ENCODE data around the gene CYB5R3.
"Not testable (repeated sequence)": the region's sequence is repeated elsewhere in the genome, so short reads cannot be mapped to it uniquely, and the experiment has no call there.

The CYB5R3 gene

DNA sequence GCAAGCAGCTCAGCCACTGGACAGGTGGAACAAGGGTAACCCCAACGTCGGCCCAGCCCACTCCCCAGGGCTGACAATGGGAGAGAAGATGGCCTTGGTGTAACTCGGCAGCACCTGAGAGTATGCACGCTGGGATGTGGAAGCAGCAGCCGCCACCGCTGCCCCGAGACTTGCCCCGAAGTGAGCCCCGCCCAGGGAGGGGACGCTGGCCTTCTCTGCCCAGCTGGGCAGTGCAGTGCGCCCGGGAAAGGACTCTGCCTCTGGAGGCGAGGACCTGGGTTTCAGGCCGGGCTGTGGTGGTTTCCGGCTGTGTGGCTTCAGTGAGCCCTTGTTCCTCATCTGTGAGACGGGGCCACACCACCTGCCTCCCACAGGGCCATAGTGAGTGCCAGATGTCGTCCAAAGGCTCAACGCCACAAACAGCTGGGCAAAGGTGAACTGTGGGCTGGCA lies 25.9 kb downstream of the CYB5R3 start:
- H3K4me3 ChIP-seq (replicated peaks in 1 of 2; ENCODE audit: low read depth in 2 of 2, low read length in 2 of 2): no peak overlapping the region
- TF ChIP-seq, protein P1, sequence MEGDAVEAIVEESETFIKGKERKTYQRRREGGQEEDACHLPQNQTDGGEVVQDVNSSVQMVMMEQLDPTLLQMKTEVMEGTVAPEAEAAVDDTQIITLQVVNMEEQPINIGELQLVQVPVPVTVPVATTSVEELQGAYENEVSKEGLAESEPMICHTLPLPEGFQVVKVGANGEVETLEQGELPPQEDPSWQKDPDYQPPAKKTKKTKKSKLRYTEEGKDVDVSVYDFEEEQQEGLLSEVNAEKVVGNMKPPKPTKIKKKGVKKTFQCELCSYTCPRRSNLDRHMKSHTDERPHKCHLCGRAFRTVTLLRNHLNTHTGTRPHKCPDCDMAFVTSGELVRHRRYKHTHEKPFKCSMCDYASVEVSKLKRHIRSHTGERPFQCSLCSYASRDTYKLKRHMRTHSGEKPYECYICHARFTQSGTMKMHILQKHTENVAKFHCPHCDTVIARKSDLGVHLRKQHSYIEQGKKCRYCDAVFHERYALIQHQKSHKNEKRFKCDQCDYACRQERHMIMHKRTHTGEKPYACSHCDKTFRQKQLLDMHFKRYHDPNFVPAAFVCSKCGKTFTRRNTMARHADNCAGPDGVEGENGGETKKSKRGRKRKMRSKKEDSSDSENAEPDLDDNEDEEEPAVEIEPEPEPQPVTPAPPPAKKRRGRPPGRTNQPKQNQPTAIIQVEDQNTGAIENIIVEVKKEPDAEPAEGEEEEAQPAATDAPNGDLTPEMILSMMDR (IDR thresholded peaks at IDR 0.05; ENCODE audit: low read depth, low read length): no peak
- no peak for DNase-seq (ENCODE audit: low read depth in 2 of 2)

DNA sequence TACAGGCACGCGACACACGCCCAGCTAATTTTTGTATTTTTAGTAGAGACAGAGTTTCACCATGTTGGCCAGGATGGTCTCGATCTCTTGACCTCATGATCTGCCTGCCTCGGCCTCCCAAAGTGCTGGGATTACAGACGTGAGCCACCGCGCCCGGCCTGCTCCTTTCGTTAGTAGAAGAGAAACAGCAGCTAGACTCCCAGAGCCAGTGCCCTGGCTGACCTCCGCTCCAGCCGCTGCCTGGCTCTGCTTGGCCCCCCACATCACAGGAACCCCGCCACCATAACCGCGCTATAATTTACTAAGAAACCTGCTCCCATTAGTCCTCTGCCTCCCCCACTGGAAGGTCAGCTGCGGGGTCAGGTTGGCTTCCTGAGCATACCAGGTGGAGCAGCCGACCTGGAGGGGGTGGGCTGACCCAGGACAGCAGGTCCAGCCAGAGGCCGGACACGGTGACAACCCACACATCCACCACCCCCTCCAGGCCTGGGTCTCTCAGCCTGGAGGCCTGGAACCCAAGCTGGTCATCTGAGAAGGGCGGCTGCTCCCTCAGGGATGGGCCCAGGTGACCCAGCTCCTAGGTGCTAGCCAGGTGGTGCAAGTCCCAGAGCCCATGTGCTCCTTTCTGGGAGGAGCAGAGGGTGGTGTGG lies 27.0 kb downstream of the CYB5R3 start:
- TF ChIP-seq, protein P1 (IDR thresholded peaks at IDR 0.05; ENCODE audit: low read depth, low read length): no peak
- no peak overlapping the region for H3K4me3 ChIP-seq (replicated peaks in 1 of 2; ENCODE audit: low read depth in 2 of 2, low read length in 2 of 2)
- DNase-seq (ENCODE audit: low read depth in 2 of 2): no peak

DNA sequence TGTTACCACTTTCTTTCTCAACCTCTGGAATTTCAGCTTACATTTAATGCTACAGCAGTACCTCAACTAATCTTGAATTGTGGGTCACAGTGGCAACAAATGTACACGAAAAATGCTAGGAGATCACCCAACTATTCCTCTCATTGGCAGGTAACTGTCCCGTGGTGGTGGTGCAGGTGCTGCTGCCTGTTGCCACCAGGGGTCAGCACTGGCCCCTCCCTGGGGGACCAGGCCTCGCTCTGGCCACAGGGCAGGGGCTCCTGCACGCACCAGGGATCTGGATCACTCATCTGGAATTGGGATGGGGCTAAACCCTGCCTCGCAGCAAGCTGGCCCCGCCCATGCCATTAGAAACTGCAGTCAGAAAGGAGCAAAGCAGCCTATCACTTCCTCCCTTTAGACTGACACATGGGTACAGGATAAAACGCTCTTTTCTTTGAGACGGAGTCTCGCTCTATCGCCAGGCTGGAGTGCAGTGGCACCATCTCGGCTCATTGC lies 27.6 kb downstream of the CYB5R3 start:
- H3K4me3 ChIP-seq (replicated peaks in 1 of 2; ENCODE audit: low read depth in 2 of 2, low read length in 2 of 2): no peak overlapping the region
- TF ChIP-seq, protein P1 (IDR thresholded peaks at IDR 0.05; ENCODE audit: low read depth, low read length): peak; percentile 91
- DNase-seq (ENCODE audit: low read depth in 2 of 2): peak; percentile 70 to 73

DNA sequence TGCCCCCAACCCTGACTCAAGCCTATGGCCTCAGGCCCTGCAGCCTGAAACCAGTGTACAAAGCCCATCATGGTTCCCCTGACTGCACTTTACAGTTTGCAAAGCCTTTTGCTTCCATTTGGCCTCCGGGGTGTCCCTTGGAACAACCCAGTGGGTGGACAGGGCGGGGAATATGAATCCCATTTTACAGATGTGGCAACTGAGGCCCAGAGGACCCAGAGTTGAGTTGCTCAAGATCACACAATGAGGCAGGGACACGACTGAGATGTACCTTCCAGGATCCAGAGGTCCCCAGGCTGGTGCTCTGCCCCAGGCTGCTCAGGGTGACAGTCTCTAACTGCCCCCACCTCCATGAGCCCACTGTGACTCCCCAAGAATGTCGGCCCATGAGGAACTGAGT lies 29.1 kb downstream of the CYB5R3 start:
- H3K4me3 ChIP-seq (replicated peaks in 1 of 2; ENCODE audit: low read depth in 2 of 2, low read length in 2 of 2): no peak overlapping the region
- TF ChIP-seq, protein P1 (IDR thresholded peaks at IDR 0.05; ENCODE audit: low read depth, low read length): no peak
- DNase-seq (ENCODE audit: low read depth in 2 of 2): no peak

DNA sequence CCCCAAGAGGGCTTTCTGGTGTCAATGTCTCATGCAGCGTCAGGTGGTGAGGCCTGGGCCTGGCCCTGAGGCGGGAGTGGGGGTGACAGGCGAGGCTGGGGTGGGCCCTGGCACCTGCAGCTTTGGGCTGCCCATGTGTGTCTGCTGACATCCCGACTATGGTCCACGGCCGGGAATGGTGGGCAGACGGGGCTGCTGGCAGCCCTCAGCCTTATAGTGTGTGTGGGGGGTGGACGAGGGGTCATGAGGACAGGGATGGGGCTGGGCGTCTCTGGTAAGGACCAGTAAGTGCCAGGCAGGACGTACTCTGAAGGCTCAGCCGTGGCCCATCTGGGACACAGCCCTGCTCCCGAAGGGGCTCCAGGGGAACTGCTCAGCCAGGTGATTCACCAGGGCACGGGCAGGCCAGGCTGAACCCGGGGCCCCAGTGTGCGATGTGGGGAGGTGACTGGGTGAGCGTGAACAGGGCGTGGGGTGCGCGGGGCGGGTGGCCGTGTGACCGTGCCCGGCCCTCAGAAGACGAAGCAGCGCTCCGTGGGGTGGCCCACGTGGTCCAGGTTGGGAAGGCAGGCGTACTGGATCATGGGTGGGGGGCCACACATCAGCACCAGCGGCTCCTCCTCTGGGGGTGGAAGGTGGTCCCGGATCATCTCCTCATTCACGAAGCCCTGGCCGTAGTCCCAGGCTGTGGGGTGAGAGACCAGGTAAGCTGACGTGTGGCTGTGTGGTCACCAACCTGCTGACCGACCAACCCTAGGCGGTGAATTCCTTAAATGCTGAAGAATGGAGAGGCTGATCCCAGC lies 29.7 kb downstream of the CYB5R3 start:
- H3K4me3 ChIP-seq (replicated peaks in 1 of 2; ENCODE audit: low read depth in 2 of 2, low read length in 2 of 2): no peak overlapping the region

DNA sequence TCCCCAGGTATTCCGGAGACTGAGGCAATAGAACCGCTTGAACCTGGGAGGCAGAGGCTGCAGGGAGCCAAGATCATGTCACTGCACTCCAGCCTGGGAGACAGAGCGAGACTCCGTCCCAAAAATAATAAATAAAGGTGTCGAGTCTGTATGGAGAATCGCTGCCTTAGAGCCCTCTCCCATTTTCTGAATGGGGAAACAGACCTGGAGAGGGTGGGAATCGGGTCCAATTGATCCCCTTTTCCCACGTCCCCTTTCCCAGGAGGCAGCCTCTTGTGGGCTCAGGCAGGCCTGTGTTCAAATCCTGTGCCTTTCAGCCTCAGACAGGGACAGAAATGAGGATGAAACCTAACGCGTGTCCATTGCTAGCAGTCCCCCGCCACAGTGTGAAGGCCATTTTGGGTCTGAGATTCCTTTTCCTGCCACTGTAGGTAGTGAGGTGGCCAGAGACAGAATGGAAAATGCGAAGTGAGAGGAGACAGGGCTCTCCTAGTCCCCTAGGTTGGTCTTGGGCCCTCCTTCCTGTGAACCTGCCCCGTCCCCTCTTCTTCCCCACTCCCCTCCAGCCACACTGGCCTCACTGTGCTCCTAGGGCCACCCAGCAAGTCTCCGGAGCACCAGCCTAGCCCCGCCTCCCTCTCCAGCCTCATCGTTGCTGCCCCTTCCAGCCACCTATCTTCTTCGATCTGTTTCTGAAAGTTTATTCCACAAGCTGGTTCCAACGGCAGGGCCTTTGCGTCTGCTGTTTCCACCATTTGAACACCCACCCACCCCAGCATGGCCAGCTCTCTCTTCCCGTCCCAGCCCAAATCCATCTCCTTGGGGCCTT lies 31.8 kb downstream of the CYB5R3 start:
- H3K4me3 ChIP-seq (replicated peaks in 1 of 2; ENCODE audit: low read depth in 2 of 2, low read length in 2 of 2): no peak overlapping the region
- no peak for DNase-seq (ENCODE audit: low read depth in 2 of 2)
- TF ChIP-seq, protein P1 (IDR thresholded peaks at IDR 0.05; ENCODE audit: low read depth, low read length): no peak

More for the DNA sequence above, 29.7 kb downstream of the CYB5R3 start:
- DNase-seq (ENCODE audit: low read depth in 2 of 2): no peak
- TF ChIP-seq, protein P1 (IDR thresholded peaks at IDR 0.05; ENCODE audit: low read depth, low read length): no peak

DNA sequence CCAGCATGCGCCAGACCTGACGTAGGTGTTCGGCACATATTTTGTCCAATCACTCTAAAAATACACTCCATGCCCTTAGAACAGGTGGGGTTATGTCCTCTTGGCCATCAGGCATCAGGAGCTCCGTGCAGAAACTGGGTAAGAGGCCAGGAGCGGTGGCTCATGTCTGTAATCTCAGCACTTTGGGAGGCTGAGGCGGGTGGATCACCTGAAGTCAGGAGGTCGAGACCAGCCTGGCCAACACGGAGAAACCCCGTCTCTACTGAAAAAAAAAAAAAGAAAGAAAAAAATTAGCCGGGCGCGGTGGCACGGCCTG lies 33.4 kb downstream of the CYB5R3 start:
- not testable (repeated sequence) for DNase-seq (ENCODE audit: low read depth in 2 of 2); H3K4me3 ChIP-seq (replicated peaks in 1 of 2; ENCODE audit: low read depth in 2 of 2, low read length in 2 of 2)

Measured in cardiac fibroblast (primary cell).